Endothelial cell of umbilical vein (primary cell): Measurements from ENCODE around the gene RPS6KA4. TPM values are rescaled to one million over a fixed set of nuclear protein-coding genes. Genes with fewer than 3 reads are reported as not detected.

Source experiments
- BruUV-seq: library from RNA; stranded (reverse); fragments of 400-500 nt; replicated peaks from 2 replicates; lab custom pipeline; 2021; lab: Mats Ljungman, UMichigan
- CTCF ChIA-PET: fragments of 300-600, 350-600 bp; sonication (Branson Sonifier 250); formaldehyde crosslinking; loops from one replicate; lab custom pipeline; 2021; ENCODE audit warnings: antibody characterized with exemption, inconsistent platforms; lab: Charles Lee
- POLR2A ChIA-PET: fragments of 300-600, 350-600 bp; sonication (Branson Sonifier 250); formaldehyde crosslinking; loops from one replicate; lab custom pipeline; 2021; ENCODE audit warnings: antibody characterized with exemption, inconsistent platforms; lab: Charles Lee
- DNase-seq: peaks from one replicate; pipeline ENCODE4 v3.0.0-alpha.2; 2011; ENCODE audit warnings: low read depth, low spot score
- FAIRE-seq: peaks from 2 replicates; lab custom pipeline; 2011; peaks lifted over from hg19 to GRCh38; lab: Jason Lieb, UNC
- H2AFZ ChIP-seq: 2 replicates; pipeline ENCODE4 v1.6.0; 2012; ENCODE audit warnings: low read depth, low read length, control low read depth, inconsistent platforms
- H3K27ac ChIP-seq: 2 replicates; pipeline ENCODE4 v1.5.1; 2011; ENCODE audit warnings: low read depth, mild to moderate bottlenecking, control low read depth, low read length, moderate library complexity; ENCODE audit not compliant: insufficient read depth
- H3K27me3 ChIP-seq, 2 experiments: 2 replicates each; pipeline versions ENCODE4 v1.6.0 to v1.6.1; 2011; ENCODE audit warnings: low read length in 2 of 2, mixed read lengths in 1 of 2; ENCODE audit not compliant: control insufficient read depth in 2 of 2, insufficient read depth in 2 of 2
- H3K36me3 ChIP-seq, 2 experiments: 2 replicates in 1 of 2; 3 replicates in 1 of 2; pipeline ENCODE4 v1.5.1; 2011; ENCODE audit warnings: low read length in 2 of 2, mild to moderate bottlenecking in 1 of 2, moderate library complexity in 1 of 2; ENCODE audit not compliant: control insufficient read depth in 2 of 2, insufficient read depth in 2 of 2; ENCODE audit errors: extremely low read depth in 1 of 2
- H3K4me1 ChIP-seq: 3 replicates; pipeline ENCODE4 v1.5.1; 2011; ENCODE audit warnings: mild to moderate bottlenecking, low read length; ENCODE audit not compliant: control insufficient read depth, insufficient read depth; ENCODE audit errors: extremely low read depth
- H3K4me2 ChIP-seq: 2 replicates; pipeline ENCODE4 v1.6.1; 2011; ENCODE audit warnings: low read length, control low read depth, mixed read lengths; ENCODE audit not compliant: insufficient read depth
- H3K4me3 ChIP-seq, 3 experiments: fragments of 200-600 bp in 1 of 3; sonication (generic), shearing (Covaris generic) in 1 of 3; replicated peaks in 1 of 3; 2 replicates each; pipeline ENCODE4 v1.5.1; 2011 to 2016; ENCODE audit warnings: control low read depth in 3 of 3, low read length in 3 of 3, mild to moderate bottlenecking in 2 of 3, inconsistent platforms in 1 of 3, low read depth in 1 of 3, moderate library complexity in 1 of 3; ENCODE audit not compliant: insufficient read depth in 1 of 3
- H3K79me2 ChIP-seq: 2 replicates; pipeline ENCODE4 v1.6.0; 2012; ENCODE audit warnings: low read length, inconsistent platforms; ENCODE audit not compliant: control insufficient read depth, insufficient read depth
- H3K9ac ChIP-seq: replicated peaks from 2 replicates; pipeline ENCODE3; 2011; ENCODE audit warnings: low read length, control low read depth; ENCODE audit not compliant: insufficient read depth; ENCODE audit errors: extremely low read depth
- H3K9me1 ChIP-seq: replicated peaks from 3 replicates; pipeline ENCODE4 v1.6.0; 2011; ENCODE audit warnings: mild to moderate bottlenecking, low read length; ENCODE audit not compliant: control insufficient read depth, insufficient read depth; ENCODE audit errors: extremely low read depth
- H3K9me3 ChIP-seq: replicated peaks from 2 replicates; pipeline ENCODE4 v1.5.1; 2012; ENCODE audit warnings: low read length, inconsistent platforms; ENCODE audit not compliant: control insufficient read depth, insufficient read depth
- H4K20me1 ChIP-seq: replicated peaks from 2 replicates; pipeline ENCODE3; 2011; ENCODE audit warnings: mild to moderate bottlenecking, low read length; ENCODE audit not compliant: control insufficient read depth, insufficient read depth; ENCODE audit errors: extremely low read depth
- CTCF ChIP-seq, 2 donors: IDR thresholded peaks; 1 replicate in 1 of 2; 2 replicates in 1 of 2; pipeline ENCODE4 v1.5.1; 2011; ENCODE audit warnings: low read length in 2 of 2, mild to moderate bottlenecking in 2 of 2, moderate library complexity in 2 of 2, control low read depth in 1 of 2, inconsistent platforms in 1 of 2, low read depth in 1 of 2; ENCODE audit not compliant: insufficient read depth in 1 of 2; ENCODE audit errors: extremely low read depth in 1 of 2
- EZH2 ChIP-seq: IDR thresholded peaks from 2 replicates; pipeline ENCODE4 v1.6.1; 2012; ENCODE audit warnings: borderline replicate concordance, low read depth, mild to moderate bottlenecking, moderate library complexity, low read length, inconsistent platforms; ENCODE audit not compliant: severe bottlenecking
- FOS ChIP-seq: IDR thresholded peaks from 2 replicates; pipeline ENCODE4 v1.6.1; 2011; ENCODE audit warnings: mild to moderate bottlenecking, low read length, moderate library complexity, borderline replicate concordance; ENCODE audit not compliant: insufficient read depth
- GATA2 ChIP-seq: IDR thresholded peaks from 2 replicates; pipeline ENCODE4 v1.7.0; 2011; ENCODE audit warnings: low read depth, mild to moderate bottlenecking, moderate library complexity, mixed read lengths, low read length; ENCODE audit not compliant: insufficient read length, insufficient read depth
- JUN ChIP-seq: IDR thresholded peaks from 2 replicates; pipeline ENCODE4 v1.6.1; 2011; ENCODE audit warnings: borderline replicate concordance, low read depth; ENCODE audit not compliant: insufficient read length, insufficient read depth
- MAX ChIP-seq: IDR thresholded peaks from 2 replicates; pipeline ENCODE4 v1.6.1; 2011; ENCODE audit not compliant: insufficient read depth, insufficient read length
- MYC ChIP-seq: IDR thresholded peaks from one replicate; pipeline ENCODE4 v1.6.1; 2011; ENCODE audit warnings: mild to moderate bottlenecking, low read depth, low read length
- POLR2A ChIP-seq: IDR thresholded peaks from 2 replicates; pipeline ENCODE4 v1.6.1; 2012; ENCODE audit warnings: low read depth, mild to moderate bottlenecking, control low read depth, low read length
- POLR2AphosphoS5 ChIP-seq: IDR thresholded peaks from 2 replicates; pipeline ENCODE4 v1.6.1; 2012; ENCODE audit warnings: low read depth, mild to moderate bottlenecking, control low read depth, low read length, moderate library complexity; ENCODE audit not compliant: insufficient read depth
- dilution Hi-C: fragments of 300-500 bp; cut with MboI; formaldehyde crosslinking; loops from one replicate; pipeline ENCODE4 v1.15.0; 2019; ENCODE audit warnings: low sequenced_read_pairs; ENCODE audit not compliant: extremely low pct_ligation_motif_present
- intact Hi-C: fragments of 100-400 bp; cut with micrococcal nuclease; formaldehyde crosslinking; loops from one replicate; pipeline ENCODE4 v1.10.0; 2022
- polyA plus RNA-seq, 4 experiments: library from polyadenylated mRNA; depleted of rRNA in 3 of 4; stranded (reverse) in 3 of 4; unstranded in 1 of 4; fragments of >200 nt; gene quantifications; 2 replicates each; pipeline versions ENCODE4 v1.2.1 to v1.2.3, GENCODE V29; 2011 to 2012; ENCODE audit warnings: missing spikeins in 1 of 4
- total RNA-seq: library from RNA; stranded (reverse); gene quantifications from 2 replicates; pipeline ENCODE4 v1.2.3, GENCODE V29; 2021

RPS6KA4 gene
- total and polyA plus RNA-seq, 2 donors (not counting 3 experiments of a cell fraction or from before 2014, with no cell fraction given), result 26.5 to 44.1 TPM

- no peak for FAIRE-seq
- H3K27me3 ChIP-seq, result peaks cover 0 to 8% of the 10 kb centered on the region in 2 experiments
- BruUV-seq, result no TSS peak
- no peaks in the 10 kb centered on the region for H3K9me3 ChIP-seq
- H3K4me2 ChIP-seq, result no peak overlapping the region
- H3K9me1 ChIP-seq, result no peaks in the 10 kb centered on the region
- no peak for TF ChIP-seq JUN
- TF ChIP-seq POLR2AphosphoS5, result no peak
- no peak for TF ChIP-seq MYC
- no peak for TF ChIP-seq FOS
- TF ChIP-seq CTCF (IDR thresholded peaks at IDR 0.05; ENCODE audit: extremely low read depth in 1 of 2, insufficient read depth in 1 of 2, low read depth in 1 of 2, low read length in 2 of 2), result no peak
- no peak for TF ChIP-seq POLR2A
- no peak for TF ChIP-seq GATA2
- no peak for TF ChIP-seq EZH2
- no peak for TF ChIP-seq MAX
- dilution Hi-C loops (no loop called here), intact Hi-C loops (no loop called here)
- H2AFZ ChIP-seq, result no peak overlapping the region
- ChIA-PET POLR2A (no interaction called here), CTCF (interaction anchor here (1.1 to 1.7 kb wide), 2 partner anchors 16 to 21 kb away, joined by 3 read pairs; no protein-coding TSS in a partner anchor)
- H3K79me2 ChIP-seq, result no peaks in the 10 kb centered on the region
- no peaks in the 10 kb centered on the region for H3K36me3 ChIP-seq
- no peak overlapping the region for H3K4me3 ChIP-seq
- no peaks in the 10 kb centered on the region for H4K20me1 ChIP-seq
- H3K4me1 ChIP-seq, result no peaks in the 10 kb centered on the region
- no peak overlapping the region for H3K27ac ChIP-seq
- DNase-seq, result no peak
- no peak overlapping the region for H3K9ac ChIP-seq
Observed at GRCh38 chr11:64406221-64406946, 47.4 kb downstream of the RPS6KA4 start.
